Choroid plexus epithelial cell (primary cell): ENCODE measurements around the gene LRRC74A.
A peak's percentile ranks its signal among the peaks of the same experiment; 100 is the strongest.

ENCODE experiments used
- DNase-seq: peaks from one replicate; pipeline ENCODE4 v3.0.0-alpha.2; 2010; ENCODE audit warnings: low read depth
- H3K4me3 ChIP-seq: 2 replicates; pipeline ENCODE4 v1.5.1; 2011; ENCODE audit warnings: low read depth, mild to moderate bottlenecking, control low read depth, low read length, moderate library complexity
- TF ChIP-seq, protein P1 (sequence below): conservative IDR thresholded peaks from 2 replicates; pipeline ENCODE4 v1.5.1; 2011; ENCODE audit warnings: low read depth, mild to moderate bottlenecking, control low read depth, inconsistent platforms, low read length, moderate library complexity

Gene LRRC74A

GRCh38 chr14:76812422-76813383 lies 13.5 kb upstream of the LRRC74A start, which contains the start of gene ANGEL1:
Gene ANGEL1, minus strand, starts transcription at chr14:76812882. Its CDS starts 55 bp downstream, at chr14:76812827.
- H3K4me3 ChIP-seq, result peak within 1 kb of the TSS; percentile 83
- DNase-seq, result peak; percentile 97
- TF ChIP-seq, protein P1, sequence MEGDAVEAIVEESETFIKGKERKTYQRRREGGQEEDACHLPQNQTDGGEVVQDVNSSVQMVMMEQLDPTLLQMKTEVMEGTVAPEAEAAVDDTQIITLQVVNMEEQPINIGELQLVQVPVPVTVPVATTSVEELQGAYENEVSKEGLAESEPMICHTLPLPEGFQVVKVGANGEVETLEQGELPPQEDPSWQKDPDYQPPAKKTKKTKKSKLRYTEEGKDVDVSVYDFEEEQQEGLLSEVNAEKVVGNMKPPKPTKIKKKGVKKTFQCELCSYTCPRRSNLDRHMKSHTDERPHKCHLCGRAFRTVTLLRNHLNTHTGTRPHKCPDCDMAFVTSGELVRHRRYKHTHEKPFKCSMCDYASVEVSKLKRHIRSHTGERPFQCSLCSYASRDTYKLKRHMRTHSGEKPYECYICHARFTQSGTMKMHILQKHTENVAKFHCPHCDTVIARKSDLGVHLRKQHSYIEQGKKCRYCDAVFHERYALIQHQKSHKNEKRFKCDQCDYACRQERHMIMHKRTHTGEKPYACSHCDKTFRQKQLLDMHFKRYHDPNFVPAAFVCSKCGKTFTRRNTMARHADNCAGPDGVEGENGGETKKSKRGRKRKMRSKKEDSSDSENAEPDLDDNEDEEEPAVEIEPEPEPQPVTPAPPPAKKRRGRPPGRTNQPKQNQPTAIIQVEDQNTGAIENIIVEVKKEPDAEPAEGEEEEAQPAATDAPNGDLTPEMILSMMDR, result no peak

GRCh38 chr14:76814726-76815645 lies 11.2 kb upstream of the LRRC74A start:
- TF ChIP-seq, protein P1, result no peak
- DNase-seq, result no peak
- no peak overlapping the region for H3K4me3 ChIP-seq

GRCh38 chr14:76820700-76821099 lies 5.5 kb upstream of the LRRC74A start:
- no peak overlapping the region for H3K4me3 ChIP-seq
- TF ChIP-seq, protein P1, result no peak
- no peak for DNase-seq

DNA sequence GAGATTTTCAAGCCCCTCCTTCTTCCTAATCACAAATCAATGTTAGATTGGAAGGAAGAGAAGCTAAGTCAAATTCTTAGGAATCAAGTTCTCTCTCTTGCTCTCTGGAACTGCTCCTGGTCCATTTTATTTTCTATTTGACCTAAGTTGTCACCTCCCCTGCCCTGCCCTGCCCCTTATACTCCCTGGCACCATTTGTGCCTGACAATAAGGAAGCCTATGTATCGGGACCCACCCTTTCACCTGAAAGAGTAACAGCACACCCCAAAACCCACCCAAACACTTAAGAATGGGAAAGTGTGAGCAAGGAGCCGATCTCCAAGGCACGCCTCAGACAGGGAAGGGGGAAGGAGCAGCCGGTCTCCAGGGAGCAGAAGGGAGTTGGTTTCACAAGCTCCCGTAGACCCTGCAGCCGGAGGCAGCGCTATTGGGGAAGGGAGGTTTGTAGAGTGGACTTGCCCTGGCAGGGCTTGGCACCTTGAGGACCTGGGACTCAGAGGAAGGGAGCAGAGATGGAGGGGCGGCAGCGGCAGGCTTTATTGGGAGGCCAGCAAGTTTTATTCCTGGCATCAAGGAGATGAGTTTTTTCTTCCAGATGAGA lies 1.6 kb downstream of the LRRC74A start:
- DNase-seq, result no peak
- H3K4me3 ChIP-seq, result peak overlapping the region; percentile 13
- TF ChIP-seq, protein P1, result no peak

DNA sequence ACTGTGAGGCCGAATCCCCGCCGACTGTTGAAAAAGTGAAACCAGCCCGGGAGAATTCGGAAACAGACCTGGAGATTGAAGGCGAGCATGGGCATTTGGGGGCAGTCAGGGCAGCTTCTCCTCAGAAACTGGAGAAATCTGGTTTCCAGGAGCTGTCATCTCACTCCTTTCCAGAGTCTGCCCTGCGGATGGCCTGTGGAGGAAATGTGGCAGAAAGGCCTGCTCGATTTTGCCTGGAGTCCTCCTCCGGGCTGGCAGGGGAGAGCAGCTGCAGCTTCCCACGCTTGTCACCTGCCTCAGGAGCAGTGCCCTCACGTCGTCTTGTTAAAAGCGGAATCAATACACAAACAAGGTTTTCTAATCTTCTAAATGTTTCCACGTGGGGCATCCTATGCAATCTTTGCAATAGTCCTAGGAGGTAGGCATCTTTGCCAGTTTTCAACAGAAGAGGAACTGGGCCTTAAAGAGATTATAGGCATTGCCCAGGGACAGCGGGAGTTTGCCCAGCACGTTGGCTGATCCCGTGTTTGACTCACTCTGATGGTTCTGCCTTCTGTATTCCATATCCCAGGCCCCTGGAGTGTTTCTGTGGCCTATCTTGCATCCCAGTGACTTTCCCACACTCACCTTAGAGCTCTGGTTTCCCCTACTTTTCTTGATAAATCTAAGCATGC lies 2.3 kb downstream of the LRRC74A start:
- DNase-seq, result no peak
- TF ChIP-seq, protein P1, result no peak
- no peak overlapping the region for H3K4me3 ChIP-seq

- TF ChIP-seq, protein P1, result no peak
- no peak for DNase-seq
- H3K4me3 ChIP-seq, result no peak overlapping the region
Measured at GRCh38 chr14:76829013-76829365, 2.8 kb downstream of the LRRC74A start.
